Retinal pigment epithelial cell (primary cell): ENCODE measurements around the gene RAB3A.
"Not testable (repeated sequence)": the region's sequence is repeated elsewhere in the genome, so short reads cannot be mapped to it uniquely, and the experiment has no call there.

Experiments used
- DNase-seq: peaks from one replicate; pipeline ENCODE4 v3.0.0-alpha.2; 2010; ENCODE audit warnings: low read depth
- H3K4me3 ChIP-seq: 2 replicates; pipeline ENCODE4 v1.5.1; 2011; ENCODE audit warnings: mild to moderate bottlenecking, low read length, control low read depth, moderate library complexity
- CTCF ChIP-seq: conservative IDR thresholded peaks from 2 replicates; pipeline ENCODE4 v1.5.1; 2011; ENCODE audit warnings: low read depth, low read length, control low read depth, inconsistent platforms

Gene RAB3A

DNA sequence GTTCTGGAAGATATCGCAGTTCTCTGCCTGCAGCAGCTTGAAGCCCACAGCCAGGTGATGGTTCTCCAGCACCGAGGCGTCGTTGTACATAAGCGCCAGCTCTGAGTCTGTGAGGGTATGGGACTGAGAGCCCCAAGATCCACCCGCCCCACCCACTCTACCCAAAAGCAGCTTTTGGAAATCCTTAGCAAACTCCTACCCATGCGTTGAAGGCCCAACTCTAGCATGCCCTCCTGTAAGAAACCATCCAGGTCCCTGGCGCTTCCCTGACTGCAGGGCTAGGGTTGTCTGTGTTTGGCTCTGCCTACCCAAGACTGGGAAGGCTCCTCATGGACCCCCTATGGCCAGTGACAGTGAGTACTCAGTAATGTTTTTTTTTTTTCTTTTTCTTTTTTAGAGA is 12.9 kb upstream of the RAB3A start:
- DNase-seq, result no peak
- H3K4me3 ChIP-seq, result no peak overlapping the region
- no peak for TF ChIP-seq CTCF

DNA sequence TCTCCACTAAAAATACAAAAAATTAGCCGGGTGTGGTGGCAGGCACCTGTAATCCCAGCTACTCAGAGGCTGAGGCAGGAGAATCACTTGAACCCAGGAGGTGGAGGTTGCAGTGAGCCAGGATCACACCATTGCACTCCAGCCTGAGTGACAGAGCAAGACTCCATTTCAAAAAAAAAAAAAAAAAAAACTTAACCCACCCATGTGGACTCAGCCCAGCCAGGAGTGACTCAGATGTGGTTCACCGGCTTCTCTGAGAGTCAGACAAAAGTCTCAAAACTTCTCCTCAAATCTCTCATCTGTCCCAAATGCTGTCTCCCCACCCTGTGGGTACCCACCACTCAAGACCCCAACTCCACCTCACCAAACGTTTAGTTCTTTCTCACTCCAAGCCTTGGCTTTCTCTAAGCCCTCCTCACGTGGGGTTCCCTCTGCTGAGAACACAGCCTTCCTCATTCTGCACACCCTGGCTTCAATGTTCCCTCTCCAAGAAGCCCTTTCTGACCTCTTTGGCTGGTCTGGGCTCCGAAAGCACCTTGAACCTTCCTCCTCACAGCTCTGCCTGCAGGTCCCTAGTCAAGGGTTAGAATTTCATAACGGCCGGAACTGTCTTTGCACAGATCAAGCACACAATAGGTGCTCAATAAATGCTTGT is 11.1 kb upstream of the RAB3A start:
- no peak for TF ChIP-seq CTCF
- no peak overlapping the region for H3K4me3 ChIP-seq
- no peak for DNase-seq

- DNase-seq, result no peak
- TF ChIP-seq CTCF, result no peak
- H3K4me3 ChIP-seq, result no peak overlapping the region
Measured at GRCh38 chr19:18211683-18212082, 7.8 kb upstream of the RAB3A start.

DNA sequence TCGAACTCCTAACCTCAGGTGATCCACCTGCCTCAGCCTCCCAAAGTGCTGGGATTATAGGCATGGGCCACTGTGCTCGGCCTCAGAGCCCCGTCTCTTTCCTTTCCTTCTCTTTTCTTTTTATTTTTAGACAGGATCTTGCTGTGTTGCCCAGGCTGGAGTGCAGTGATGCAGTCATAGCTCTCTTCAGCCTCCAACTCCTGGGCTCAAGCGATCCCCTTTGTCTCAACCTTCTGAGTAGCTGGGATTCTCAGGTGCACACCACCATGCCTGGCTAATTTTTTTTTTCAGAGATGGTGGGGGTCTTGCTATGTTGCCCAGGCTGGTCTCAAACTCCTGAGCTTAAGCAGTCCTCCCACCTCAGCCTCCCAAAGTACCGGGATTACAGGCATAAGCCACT is 6.1 kb upstream of the RAB3A start:
- DNase-seq, result not testable (repeated sequence)

GRCh38 chr19:18208098-18208951 is 4.5 kb upstream of the RAB3A start:
- TF ChIP-seq CTCF, result peak; percentile 57
- DNase-seq, result no peak
- no peak overlapping the region for H3K4me3 ChIP-seq

More for the DNA sequence above, 6.1 kb upstream of the RAB3A start:
- not testable (repeated sequence) for H3K4me3 ChIP-seq

- H3K4me3 ChIP-seq, result no peak overlapping the region
- TF ChIP-seq CTCF, result no peak
- no peak for DNase-seq
Measured at GRCh38 chr19:18206018-18206417, 2.2 kb upstream of the RAB3A start.

- peak overlapping the region; percentile 75 for H3K4me3 ChIP-seq
- DNase-seq, result no peak
- no peak for TF ChIP-seq CTCF
Measured at GRCh38 chr19:18205200-18205892, 1.5 kb upstream of the RAB3A start.
